RWPE2 (cell line): ENCODE measurements around the gene HECW1.

Experiments
- ATAC-seq: fragments of 200-7000 bp; cut with Tn5 transposase; 3 replicates; pipeline ENCODE4 v1.9.1; 2021; ENCODE audit warnings: low read depth
- DNase-seq: peaks from one replicate; pipeline ENCODE4 v3.0.0-alpha.2; 2020; ENCODE audit warnings: low spot score
- H3K27ac ChIP-seq: fragments of 450-650 bp; 2 replicates; pipeline ENCODE4 v1.5.1; 2017; ENCODE audit warnings: mild to moderate bottlenecking; ENCODE audit not compliant: poor library complexity, severe bottlenecking
- H3K27me3 ChIP-seq: fragments of 250-450 bp; sonication (Bioruptor Pico); 2 replicates; pipeline ENCODE4 v1.5.1; 2021; ENCODE audit warnings: mild to moderate bottlenecking, moderate library complexity; ENCODE audit not compliant: insufficient read depth, poor library complexity, severe bottlenecking
- H3K36me3 ChIP-seq: fragments of 250-450 bp; sonication (Bioruptor Pico); 2 replicates; pipeline ENCODE4 v1.5.1; 2020; ENCODE audit warnings: low read depth, mild to moderate bottlenecking, moderate library complexity
- H3K4me1 ChIP-seq: fragments of 250-450 bp; sonication (Bioruptor Pico); 2 replicates; pipeline ENCODE4 v1.5.1; 2021; ENCODE audit warnings: mild to moderate bottlenecking, moderate library complexity; ENCODE audit not compliant: insufficient read depth, poor library complexity, severe bottlenecking
- H3K4me3 ChIP-seq: fragments of 250-450 bp; sonication (Bioruptor Pico); 2 replicates; pipeline ENCODE4 v1.5.1; 2021; ENCODE audit warnings: mild to moderate bottlenecking, moderate library complexity; ENCODE audit not compliant: severe bottlenecking
- H3K9me3 ChIP-seq: fragments of 250-450 bp; sonication (Bioruptor Pico); 2 replicates; pipeline ENCODE4 v1.5.1; 2021; ENCODE audit warnings: mild to moderate bottlenecking, moderate library complexity; ENCODE audit not compliant: severe bottlenecking
- TF ChIP-seq, protein P1 (sequence below): fragments of 450-650 bp; IDR thresholded peaks from one replicate; pipeline ENCODE4 v1.5.1; 2017; ENCODE audit warnings: mild to moderate bottlenecking, moderate library complexity; ENCODE audit not compliant: poor library complexity, severe bottlenecking

Gene HECW1

GRCh38 chr7:43612599-43613589, 500.4 kb downstream of the HECW1 start:
- ATAC-seq (no peak), DNase-seq (no peak)
- TF ChIP-seq, protein P1, sequence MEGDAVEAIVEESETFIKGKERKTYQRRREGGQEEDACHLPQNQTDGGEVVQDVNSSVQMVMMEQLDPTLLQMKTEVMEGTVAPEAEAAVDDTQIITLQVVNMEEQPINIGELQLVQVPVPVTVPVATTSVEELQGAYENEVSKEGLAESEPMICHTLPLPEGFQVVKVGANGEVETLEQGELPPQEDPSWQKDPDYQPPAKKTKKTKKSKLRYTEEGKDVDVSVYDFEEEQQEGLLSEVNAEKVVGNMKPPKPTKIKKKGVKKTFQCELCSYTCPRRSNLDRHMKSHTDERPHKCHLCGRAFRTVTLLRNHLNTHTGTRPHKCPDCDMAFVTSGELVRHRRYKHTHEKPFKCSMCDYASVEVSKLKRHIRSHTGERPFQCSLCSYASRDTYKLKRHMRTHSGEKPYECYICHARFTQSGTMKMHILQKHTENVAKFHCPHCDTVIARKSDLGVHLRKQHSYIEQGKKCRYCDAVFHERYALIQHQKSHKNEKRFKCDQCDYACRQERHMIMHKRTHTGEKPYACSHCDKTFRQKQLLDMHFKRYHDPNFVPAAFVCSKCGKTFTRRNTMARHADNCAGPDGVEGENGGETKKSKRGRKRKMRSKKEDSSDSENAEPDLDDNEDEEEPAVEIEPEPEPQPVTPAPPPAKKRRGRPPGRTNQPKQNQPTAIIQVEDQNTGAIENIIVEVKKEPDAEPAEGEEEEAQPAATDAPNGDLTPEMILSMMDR, result no peak
- H3K9me3 ChIP-seq, result no peaks in the 10 kb centered on the region
- no peaks in the 10 kb centered on the region for H3K27me3 ChIP-seq
- peaks cover 7% of the 10 kb centered on the region for H3K4me1 ChIP-seq
- no peak overlapping the region for H3K4me3 ChIP-seq
- no peak overlapping the region for H3K27ac ChIP-seq
- H3K36me3 ChIP-seq, result peaks cover 99% of the 10 kb centered on the region
